IPS-15b (cell line): Measurements from ENCODE around the gene PRSS38.

Experiments
- H3K27me3 ChIP-seq: one replicate; pipeline ENCODE4 v1.6.1; 2013; ENCODE audit warnings: low read length; ENCODE audit not compliant: control insufficient read depth, insufficient read depth
- H3K36me3 ChIP-seq: one replicate; pipeline ENCODE4 v1.6.1; 2013; ENCODE audit warnings: low read length; ENCODE audit not compliant: control insufficient read depth, insufficient read depth
- H3K4me1 ChIP-seq: one replicate; pipeline ENCODE4 v1.6.1; 2013; ENCODE audit warnings: mild to moderate bottlenecking, low read length; ENCODE audit not compliant: control insufficient read depth, insufficient read depth
- H3K4me3 ChIP-seq: one replicate; pipeline ENCODE4 v1.5.1; 2013; ENCODE audit warnings: low read depth, low read length
- H3K9ac ChIP-seq: one replicate; pipeline ENCODE4 v1.6.1; 2013; ENCODE audit warnings: low read depth, mild to moderate bottlenecking, low read length
- H3K9me3 ChIP-seq: one replicate; pipeline ENCODE4 v1.6.1; 2013; ENCODE audit warnings: mild to moderate bottlenecking, low read length; ENCODE audit not compliant: control insufficient read depth, insufficient read depth

The PRSS38 gene

GRCh38 chr1:227790034-227790400 lies 25.5 kb upstream of the PRSS38 start:
- Histone ChIP-seq H3K27me3 (peaks cover 11% of the 10 kb centered on the region), H3K36me3 (no peaks in the 10 kb centered on the region), H3K4me3 (no peak overlapping the region), H3K9ac (no peak overlapping the region), H3K4me1 (peaks cover 2% of the 10 kb centered on the region), H3K9me3 (no peaks in the 10 kb centered on the region)

- H3K36me3 ChIP-seq, result no peaks in the 10 kb centered on the region
- H3K27me3 ChIP-seq, result peaks cover 11% of the 10 kb centered on the region
- H3K9me3 ChIP-seq, result no peaks in the 10 kb centered on the region
- peaks cover 2% of the 10 kb centered on the region for H3K4me1 ChIP-seq
- H3K9ac ChIP-seq, result no peak overlapping the region
- H3K4me3 ChIP-seq, result no peak overlapping the region
Measured at GRCh38 chr1:227790868-227791267, 24.6 kb upstream of the PRSS38 start.

- Histone ChIP-seq H3K27me3 (peaks cover 10% of the 10 kb centered on the region), H3K36me3 (no peaks in the 10 kb centered on the region), H3K9me3 (no peaks in the 10 kb centered on the region), H3K4me1 (peaks cover 2% of the 10 kb centered on the region), H3K9ac (no peak overlapping the region), H3K4me3 (no peak overlapping the region)
Measured at GRCh38 chr1:227791425-227792143, 23.9 kb upstream of the PRSS38 start.

DNA sequence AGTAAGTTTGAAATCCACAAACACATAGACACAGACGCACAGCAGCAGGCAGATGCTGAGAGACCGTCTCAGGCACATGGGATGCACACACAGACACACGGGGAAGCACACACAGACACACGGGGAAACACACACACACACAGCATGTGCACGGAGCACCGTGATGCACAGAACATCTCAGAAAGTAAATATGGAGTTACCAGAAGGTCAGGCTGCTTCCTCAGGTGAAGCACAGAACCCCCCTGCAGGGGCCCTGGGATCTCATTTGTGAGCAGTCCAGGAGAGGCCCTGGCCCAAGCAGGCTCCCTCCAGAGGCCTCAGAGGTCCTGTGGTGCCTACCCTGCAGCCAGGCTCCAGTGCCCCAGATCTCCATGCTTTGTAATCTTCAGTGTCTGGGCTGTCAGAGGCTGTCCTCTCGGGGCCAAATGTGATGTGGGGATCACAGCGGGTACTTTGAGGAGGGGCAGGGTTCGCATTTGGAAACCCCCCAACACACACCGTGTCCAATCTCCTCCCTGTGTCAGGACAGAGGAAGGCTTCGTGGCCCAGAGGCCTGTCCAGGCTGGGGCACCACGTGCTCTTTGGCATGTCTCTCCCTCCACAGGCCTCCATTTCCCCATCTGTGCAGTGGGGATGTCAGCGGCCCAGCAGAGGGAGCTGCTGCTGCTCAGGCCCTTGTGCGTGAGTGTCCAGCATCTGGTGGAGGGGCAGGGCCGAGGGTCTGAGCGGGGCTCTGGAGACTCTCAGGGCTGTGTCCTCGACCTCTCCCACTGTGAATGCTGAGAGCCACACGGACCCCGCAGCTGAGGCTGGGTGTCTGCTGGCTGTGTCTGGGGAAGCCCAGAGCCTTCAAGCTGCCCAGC lies 23.0 kb upstream of the PRSS38 start:
- Histone ChIP-seq H3K4me3 (no peak overlapping the region), H3K27me3 (peaks cover 5% of the 10 kb centered on the region), H3K36me3 (no peaks in the 10 kb centered on the region), H3K9me3 (no peaks in the 10 kb centered on the region), H3K4me1 (peaks cover 2% of the 10 kb centered on the region), H3K9ac (no peak overlapping the region)

DNA sequence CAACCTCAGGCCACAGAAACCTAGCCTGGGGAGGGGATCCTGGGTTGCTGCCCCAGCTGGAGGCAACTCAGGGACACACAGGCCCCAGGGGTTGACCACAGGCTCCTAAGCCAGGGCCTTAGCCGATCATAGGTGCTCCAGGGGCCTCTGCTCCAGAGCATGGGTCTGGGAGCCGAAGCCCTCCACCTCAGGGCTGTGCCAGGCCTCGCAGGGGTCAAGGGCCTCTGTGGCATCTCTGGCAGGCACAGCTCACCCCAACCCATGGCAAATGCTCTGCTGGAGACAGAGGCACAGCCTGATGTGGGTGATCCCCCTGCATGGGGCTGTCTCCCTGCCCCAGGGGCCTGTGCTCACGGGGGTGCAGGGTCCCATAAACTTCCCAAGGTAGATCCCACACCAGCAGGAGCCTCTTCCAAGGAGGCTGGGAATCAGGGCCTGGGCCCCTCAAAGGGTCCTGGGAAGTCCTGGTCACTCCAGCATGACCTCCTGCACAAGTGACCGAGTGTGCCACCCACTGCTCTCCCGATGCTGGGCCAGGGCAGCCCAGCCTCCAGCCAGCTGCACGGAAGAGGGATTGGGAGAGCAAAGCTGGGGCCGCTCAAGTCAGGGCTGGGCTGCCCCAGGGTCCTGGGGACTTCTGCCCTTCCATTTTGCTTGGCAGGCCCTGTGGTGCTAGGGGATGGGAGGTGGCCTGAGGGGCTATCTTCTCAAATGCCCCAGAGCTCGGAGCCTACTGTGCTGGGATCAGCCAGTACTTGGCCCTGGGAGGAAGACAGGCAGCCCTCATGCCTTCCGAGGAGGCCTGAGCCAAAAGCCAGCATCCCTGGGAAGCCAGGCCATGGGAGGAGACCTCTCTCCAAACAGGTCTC lies 22.2 kb upstream of the PRSS38 start:
- Histone ChIP-seq H3K9ac (no peak overlapping the region), H3K36me3 (no peaks in the 10 kb centered on the region), H3K9me3 (no peaks in the 10 kb centered on the region), H3K4me3 (no peak overlapping the region), H3K27me3 (peaks cover 5% of the 10 kb centered on the region), H3K4me1 (peaks cover 2% of the 10 kb centered on the region)

DNA sequence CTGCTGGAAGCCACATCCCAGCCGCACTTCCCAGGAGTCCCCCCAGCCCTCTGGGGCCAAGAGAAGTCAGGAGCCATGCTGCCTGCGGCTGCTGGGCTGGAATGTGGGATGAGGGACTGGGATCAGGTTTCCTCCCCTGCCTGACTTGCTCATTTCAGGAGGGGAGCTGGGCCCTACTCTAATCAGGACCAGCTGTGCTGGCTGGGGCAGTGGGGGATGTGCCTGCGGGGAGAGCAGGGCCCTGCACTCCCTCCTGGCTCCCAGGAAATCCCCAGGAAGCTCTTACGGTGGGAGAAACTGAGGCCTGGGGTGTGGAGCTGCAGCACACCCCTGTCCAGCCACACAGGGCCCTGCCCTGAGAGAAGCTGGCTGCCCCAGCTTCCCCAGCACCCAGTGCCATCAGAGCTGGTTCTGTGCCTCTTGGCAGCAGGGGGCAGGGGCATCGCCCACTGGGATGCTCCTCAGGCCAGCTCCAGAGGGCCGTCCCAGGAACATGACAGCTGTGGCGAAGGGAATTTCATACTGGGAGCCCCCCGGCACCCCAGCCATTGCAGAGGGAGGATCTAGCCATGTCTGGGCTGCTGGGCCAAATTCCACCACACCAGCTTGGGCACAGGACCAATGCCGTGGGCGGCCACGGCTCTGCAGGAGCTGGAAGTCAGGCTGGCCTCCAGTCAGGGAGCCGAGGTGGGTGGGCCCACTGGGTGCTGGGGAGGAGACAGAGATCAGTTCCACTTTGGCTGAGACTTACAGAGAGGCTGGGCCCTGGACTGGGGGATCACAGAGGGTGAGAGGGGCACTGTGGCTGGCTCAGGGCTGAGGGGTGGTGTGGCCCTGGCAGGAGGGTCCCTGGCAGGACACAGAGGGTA lies 21.3 kb upstream of the PRSS38 start:
- Histone ChIP-seq H3K4me3 (no peak overlapping the region), H3K36me3 (no peaks in the 10 kb centered on the region), H3K4me1 (peaks cover 2% of the 10 kb centered on the region), H3K27me3 (peaks cover 3% of the 10 kb centered on the region), H3K9ac (no peak overlapping the region), H3K9me3 (no peaks in the 10 kb centered on the region)

DNA sequence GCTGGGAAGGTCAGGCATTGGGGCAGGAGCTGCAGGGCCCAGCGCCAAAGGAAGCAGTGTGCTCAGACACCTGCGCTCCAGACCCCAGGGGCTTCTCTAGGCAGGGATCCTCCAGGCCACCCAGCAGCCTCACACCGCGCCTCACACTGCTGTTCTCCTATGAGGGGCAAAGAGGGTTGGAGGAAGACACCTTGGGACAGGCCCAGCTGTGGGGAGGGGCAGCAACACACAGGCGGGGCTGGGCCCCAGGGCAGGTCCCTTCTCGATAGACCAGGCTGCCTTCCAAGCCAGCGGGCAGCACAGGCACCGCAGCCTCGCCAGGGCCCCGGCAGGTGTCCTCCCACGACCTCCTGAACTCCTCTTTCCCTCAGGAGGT lies 20.7 kb upstream of the PRSS38 start:
- Histone ChIP-seq H3K9me3 (no peaks in the 10 kb centered on the region), H3K4me1 (peaks cover 2% of the 10 kb centered on the region), H3K27me3 (no peaks in the 10 kb centered on the region), H3K36me3 (no peaks in the 10 kb centered on the region), H3K9ac (no peak overlapping the region), H3K4me3 (no peak overlapping the region)

DNA sequence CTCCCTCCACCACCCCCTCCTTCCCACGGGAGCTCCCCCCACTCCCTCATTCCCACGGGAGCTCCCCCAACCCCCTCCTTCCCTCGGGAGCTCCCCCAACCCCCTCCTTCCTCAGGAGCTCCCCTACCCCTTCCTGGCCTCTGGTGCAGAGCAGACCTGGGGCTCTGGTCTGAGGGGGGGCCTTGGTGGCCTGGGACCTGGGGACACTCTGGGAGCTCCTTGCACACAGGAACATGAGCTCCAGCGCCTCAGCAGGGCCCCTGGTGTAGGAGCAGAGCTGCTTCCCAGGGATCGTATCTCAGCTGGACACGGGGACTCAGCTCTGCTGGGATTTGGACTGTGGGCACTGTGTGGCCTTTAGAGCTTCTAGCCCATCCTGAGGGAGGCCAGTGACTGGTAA lies 19.7 kb upstream of the PRSS38 start:
- H3K27me3 ChIP-seq, result no peaks in the 10 kb centered on the region
- no peak overlapping the region for H3K4me3 ChIP-seq
- H3K36me3 ChIP-seq, result no peaks in the 10 kb centered on the region
- no peaks in the 10 kb centered on the region for H3K9me3 ChIP-seq
- H3K9ac ChIP-seq, result no peak overlapping the region
- H3K4me1 ChIP-seq, result peaks cover 2% of the 10 kb centered on the region

GRCh38 chr1:227796359-227796915 lies 19.0 kb upstream of the PRSS38 start:
- Histone ChIP-seq H3K9ac (no peak overlapping the region), H3K9me3 (no peaks in the 10 kb centered on the region), H3K36me3 (no peaks in the 10 kb centered on the region), H3K27me3 (no peaks in the 10 kb centered on the region), H3K4me3 (no peak overlapping the region), H3K4me1 (peaks cover 2% of the 10 kb centered on the region)

DNA sequence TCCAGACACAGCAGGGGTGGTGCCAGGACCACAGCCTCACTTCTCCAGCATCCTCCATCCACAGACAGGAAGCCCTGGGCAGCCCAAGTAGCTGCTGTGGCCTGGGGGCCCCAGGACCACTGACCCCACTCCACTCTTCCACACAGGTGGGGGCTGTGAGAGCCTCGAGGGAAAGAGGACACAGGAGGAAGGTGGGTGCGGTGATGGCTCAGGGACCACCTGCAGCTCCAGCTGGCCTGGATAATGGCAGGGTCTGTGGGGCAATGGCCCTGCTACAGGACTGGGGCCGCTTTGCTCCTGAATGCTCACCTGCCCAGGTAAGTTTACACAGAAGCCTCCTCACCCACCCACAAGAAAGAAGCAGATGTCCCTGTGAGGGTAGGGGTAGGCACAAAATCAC lies 18.3 kb upstream of the PRSS38 start:
- Histone ChIP-seq H3K9me3 (no peaks in the 10 kb centered on the region), H3K27me3 (no peaks in the 10 kb centered on the region), H3K36me3 (no peaks in the 10 kb centered on the region), H3K9ac (no peak overlapping the region), H3K4me3 (no peak overlapping the region), H3K4me1 (peaks cover 2% of the 10 kb centered on the region)

- H3K9ac ChIP-seq, result no peak overlapping the region
- no peaks in the 10 kb centered on the region for H3K27me3 ChIP-seq
- H3K4me1 ChIP-seq, result peaks cover 2% of the 10 kb centered on the region
- no peaks in the 10 kb centered on the region for H3K36me3 ChIP-seq
- no peaks in the 10 kb centered on the region for H3K9me3 ChIP-seq
- H3K4me3 ChIP-seq, result no peak overlapping the region
Measured at GRCh38 chr1:227797625-227798024, 17.9 kb upstream of the PRSS38 start.
